Epithelial cell of proximal tubule (primary cell): ENCODE measurements around the gene INPP5D. TPM values are rescaled to one million over a fixed set of nuclear protein-coding genes. Genes with fewer than 3 reads are reported as not detected.

ENCODE experiments used
- DNase-seq: peaks from one replicate; pipeline ENCODE4 v3.0.0-alpha.2; 2011; ENCODE audit warnings: low read depth
- H3K4me3 ChIP-seq: 2 replicates; pipeline ENCODE4 v1.5.1; 2011; ENCODE audit warnings: low read depth, mild to moderate bottlenecking, low read length
- total RNA-seq: library from RNA; depleted of rRNA; stranded (reverse); fragments of >200 nt; gene quantifications from 2 replicates; pipeline ENCODE4 v1.2.3, GENCODE V29; 2015
- TF ChIP-seq, protein P1 (sequence below): conservative IDR thresholded peaks from 2 replicates; pipeline ENCODE4 v1.5.1; 2012; ENCODE audit warnings: low read depth, mild to moderate bottlenecking, low read length

INPP5D gene
- total RNA-seq, 1 donor from 2014 or later = 1.8 TPM

DNA sequence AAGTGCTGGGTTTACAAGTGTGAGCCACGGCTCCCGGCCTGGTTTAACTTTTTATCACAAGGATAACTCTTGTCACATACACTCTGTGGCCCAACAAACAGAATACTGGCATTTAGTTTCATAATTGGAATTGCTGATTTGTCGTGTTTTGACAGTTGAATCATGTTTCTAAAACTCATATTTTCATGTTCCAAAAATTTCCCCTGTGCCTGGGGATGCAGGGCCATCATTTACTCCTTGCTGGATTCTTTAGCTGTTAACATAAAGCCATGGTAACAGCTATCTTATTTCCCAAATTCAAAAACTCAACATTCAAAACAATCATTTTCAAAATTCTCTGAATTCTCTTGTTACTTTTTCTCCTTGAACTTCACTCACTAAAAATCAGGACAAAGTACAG, 174.9 kb downstream of the INPP5D start:
- TF ChIP-seq, protein P1, sequence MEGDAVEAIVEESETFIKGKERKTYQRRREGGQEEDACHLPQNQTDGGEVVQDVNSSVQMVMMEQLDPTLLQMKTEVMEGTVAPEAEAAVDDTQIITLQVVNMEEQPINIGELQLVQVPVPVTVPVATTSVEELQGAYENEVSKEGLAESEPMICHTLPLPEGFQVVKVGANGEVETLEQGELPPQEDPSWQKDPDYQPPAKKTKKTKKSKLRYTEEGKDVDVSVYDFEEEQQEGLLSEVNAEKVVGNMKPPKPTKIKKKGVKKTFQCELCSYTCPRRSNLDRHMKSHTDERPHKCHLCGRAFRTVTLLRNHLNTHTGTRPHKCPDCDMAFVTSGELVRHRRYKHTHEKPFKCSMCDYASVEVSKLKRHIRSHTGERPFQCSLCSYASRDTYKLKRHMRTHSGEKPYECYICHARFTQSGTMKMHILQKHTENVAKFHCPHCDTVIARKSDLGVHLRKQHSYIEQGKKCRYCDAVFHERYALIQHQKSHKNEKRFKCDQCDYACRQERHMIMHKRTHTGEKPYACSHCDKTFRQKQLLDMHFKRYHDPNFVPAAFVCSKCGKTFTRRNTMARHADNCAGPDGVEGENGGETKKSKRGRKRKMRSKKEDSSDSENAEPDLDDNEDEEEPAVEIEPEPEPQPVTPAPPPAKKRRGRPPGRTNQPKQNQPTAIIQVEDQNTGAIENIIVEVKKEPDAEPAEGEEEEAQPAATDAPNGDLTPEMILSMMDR = no peak
- H3K4me3 ChIP-seq = no peak overlapping the region
- DNase-seq = no peak

DNA sequence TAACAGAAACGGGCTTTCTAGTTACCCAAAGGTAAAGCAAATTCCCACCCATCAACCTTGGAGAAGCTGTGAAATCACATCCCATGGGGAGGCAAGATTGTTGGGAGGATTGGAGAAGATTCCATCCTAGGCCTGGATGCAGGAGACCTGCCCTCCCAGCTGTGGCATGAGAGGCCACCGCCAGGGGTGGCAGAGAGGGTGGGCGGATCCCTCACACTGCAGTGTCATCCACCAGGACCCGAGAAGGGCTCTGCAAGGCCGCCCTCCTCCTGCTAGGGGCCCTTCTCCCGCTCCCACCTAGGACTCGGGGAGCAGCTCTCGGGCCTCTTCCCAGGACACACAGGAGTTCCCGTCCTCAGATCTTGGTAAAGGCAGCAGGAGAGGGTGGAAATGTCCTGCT, 175.8 kb downstream of the INPP5D start:
- DNase-seq = no peak
- H3K4me3 ChIP-seq = no peak overlapping the region
- TF ChIP-seq, protein P1 = no peak

DNA sequence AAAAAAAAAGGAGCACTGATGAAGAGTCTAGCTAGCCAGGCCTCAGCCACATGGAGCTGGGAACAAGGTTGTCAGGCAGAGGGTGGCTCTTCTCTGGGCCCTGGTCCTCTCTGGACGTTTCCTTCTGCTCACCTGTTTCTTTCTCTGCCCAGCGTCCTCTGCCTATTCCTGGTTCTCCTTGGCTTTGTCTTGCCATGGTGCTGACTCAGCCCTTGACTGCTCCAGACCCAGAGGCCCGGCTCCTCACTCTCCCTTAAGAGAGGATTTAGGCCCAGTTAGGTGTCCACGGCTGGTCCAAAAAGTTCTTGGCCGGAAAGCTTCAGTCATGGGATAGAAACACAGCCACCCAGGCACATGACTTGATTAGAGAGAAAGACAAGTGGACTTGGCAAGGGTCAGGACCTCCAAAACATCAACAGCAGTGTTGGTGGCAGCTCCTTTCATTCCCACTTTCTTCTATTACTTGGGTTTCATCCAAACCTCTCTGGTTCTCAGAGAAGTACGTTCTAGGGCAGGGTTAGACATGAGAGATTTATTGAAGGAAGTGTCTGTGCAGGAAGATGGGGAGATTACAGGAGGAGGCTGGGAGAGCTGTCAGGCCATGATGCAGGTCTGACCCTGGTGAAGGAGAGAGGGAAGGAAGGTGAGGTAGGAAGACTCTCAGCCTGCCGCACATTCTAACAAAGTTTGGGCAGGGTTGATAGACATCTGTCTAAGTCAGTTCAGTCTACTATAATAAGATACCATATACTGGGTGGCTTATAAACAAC, 176.9 kb downstream of the INPP5D start:
- TF ChIP-seq, protein P1 = no peak
- H3K4me3 ChIP-seq = no peak overlapping the region
- DNase-seq = no peak

DNA sequence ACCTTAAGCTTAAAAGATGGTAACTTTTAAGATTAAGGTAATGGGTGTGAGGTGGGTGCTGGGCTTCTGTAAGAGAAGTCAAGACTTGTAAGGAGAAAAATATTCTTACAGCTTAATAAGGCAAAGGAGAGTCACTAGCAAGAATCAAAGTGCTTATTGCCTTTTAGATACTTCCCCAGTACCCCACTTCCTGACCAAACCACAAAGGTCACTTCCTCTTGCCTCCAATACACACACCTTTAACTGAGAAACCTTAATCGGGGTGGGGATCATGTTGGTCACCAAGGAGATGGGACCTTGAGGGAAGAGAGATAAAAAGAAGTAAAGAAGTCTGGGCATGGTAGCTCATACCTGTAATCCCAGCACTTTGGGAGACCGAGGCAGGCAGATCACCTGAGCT, 180.8 kb downstream of the INPP5D start:
- no peak overlapping the region for H3K4me3 ChIP-seq
- TF ChIP-seq, protein P1 = no peak
- DNase-seq = no peak

DNA sequence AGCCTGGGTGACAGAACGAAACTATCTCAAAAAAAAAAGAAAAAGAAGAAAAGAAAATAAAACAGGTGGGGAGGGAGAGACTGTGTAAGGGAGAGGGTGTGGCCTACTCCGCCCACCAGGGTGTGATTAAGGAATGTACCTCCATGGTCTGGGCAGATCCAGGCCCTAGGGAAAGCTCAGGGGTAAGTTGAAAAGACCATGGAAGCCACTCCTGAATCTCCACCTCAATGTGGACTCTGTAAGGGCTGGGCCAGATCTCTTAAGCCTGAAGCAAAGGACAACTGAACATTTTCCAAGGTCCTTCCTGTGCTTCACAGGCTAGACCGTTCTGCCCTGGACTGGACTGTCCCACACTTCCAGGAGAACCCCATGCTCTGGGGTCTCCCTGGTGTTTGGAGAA, 181.7 kb downstream of the INPP5D start:
- TF ChIP-seq, protein P1 = no peak
- no peak overlapping the region for H3K4me3 ChIP-seq
- DNase-seq = no peak

DNA sequence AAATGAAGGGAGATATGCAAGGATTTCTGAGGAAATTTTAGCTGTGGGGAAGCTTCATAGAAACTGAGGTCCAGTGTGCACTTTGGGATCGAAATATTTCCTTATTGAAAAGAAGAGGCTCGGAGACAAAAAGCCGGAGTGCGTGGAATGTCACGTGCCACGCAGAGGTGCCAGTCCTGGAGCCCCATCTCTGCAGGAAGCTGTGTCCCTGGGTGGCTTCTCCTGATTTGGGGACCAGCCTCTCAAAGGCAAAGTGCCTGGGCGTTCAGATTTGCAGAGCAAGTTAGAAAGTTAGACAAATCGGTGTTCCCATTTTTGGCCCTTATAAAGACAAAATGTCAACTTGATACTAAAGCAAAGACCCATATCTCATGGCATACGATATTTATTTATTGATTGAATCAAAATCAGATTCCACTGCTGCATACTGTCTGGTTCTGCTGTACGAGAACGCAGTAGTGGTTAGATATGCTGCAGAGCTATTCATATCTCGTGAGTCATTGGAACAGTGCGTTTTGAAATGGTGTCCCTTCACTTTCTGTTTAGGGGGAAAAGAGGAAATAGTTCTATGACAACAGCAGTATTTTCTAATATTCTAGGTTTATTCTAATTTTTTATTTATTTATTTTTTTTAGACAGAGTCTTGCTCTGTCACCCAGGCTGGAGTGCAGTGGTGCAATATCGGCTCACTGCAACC, 182.2 kb downstream of the INPP5D start:
- TF ChIP-seq, protein P1 = no peak
- H3K4me3 ChIP-seq = no peak overlapping the region
- DNase-seq = no peak
